Measurements from ENCODE around the gene CDH16.

DNA sequence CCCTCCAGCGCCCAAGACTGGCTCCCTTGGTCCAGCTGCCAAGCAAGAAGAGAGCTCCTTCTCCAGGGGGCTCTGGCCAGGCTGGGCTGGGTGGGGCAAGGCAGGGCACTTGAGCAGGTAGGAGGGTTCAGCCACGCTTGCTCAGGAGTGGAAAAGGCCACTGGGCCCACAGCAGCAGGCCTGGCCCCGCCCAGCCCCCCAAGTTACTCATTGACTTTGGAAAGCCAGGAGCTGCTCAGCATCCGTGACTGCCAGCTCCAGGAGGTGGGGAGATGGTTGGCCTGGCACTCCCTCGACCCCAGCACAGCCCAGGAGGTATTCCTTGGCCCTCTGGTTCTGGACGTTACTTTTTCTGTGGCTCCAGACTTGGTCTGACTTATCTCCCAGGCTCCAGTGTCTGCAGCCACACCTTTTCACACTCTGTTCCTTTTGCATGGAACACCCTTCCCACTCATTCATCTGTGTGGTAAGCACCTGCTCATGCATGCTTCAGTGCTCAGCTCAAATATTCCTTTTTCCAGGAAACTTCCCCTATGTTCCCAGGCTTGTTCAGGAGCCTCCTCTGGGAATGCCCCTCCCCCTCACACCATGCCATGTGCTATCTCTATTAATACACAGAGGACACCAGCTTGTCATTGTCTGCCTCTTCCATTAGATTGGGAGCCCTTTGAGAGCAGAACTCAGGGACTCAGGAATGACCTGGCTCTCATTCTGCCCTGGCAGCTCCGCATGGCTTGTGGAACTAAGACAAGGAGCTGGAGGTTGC lies at the start of gene CDH16:
- TF ChIP-seq, protein P1, sequence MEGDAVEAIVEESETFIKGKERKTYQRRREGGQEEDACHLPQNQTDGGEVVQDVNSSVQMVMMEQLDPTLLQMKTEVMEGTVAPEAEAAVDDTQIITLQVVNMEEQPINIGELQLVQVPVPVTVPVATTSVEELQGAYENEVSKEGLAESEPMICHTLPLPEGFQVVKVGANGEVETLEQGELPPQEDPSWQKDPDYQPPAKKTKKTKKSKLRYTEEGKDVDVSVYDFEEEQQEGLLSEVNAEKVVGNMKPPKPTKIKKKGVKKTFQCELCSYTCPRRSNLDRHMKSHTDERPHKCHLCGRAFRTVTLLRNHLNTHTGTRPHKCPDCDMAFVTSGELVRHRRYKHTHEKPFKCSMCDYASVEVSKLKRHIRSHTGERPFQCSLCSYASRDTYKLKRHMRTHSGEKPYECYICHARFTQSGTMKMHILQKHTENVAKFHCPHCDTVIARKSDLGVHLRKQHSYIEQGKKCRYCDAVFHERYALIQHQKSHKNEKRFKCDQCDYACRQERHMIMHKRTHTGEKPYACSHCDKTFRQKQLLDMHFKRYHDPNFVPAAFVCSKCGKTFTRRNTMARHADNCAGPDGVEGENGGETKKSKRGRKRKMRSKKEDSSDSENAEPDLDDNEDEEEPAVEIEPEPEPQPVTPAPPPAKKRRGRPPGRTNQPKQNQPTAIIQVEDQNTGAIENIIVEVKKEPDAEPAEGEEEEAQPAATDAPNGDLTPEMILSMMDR (IDR thresholded peaks at IDR 0.05): no peak
- TF ChIP-seq POLR2A (IDR thresholded peaks at IDR 0.05) (no peak), POLR2AphosphoS5 (IDR thresholded peaks at IDR 0.05) (no peak), EP300 (IDR thresholded peaks at IDR 0.05) (no peak)
